DOHH2 (cell line): ENCODE data around the gene CLPSL1.

ENCODE experiments used
- CTCF ChIP-seq: fragments of 200-600 bp; sonication (generic); IDR thresholded peaks from one replicate; pipeline ENCODE4 v1.5.1; 2014; ENCODE audit warnings: antibody characterized with exemption, mild to moderate bottlenecking, low read depth, low read length; ENCODE audit not compliant: poor library complexity, severe bottlenecking
- EZH2phosphoT487 ChIP-seq: fragments of 200-600 bp; sonication (generic); IDR thresholded peaks from 2 replicates; pipeline ENCODE4 v1.6.1; 2017; ENCODE audit warnings: borderline replicate concordance, mild to moderate bottlenecking, antibody characterized with exemption, low read length, moderate library complexity, mixed read lengths

DNA sequence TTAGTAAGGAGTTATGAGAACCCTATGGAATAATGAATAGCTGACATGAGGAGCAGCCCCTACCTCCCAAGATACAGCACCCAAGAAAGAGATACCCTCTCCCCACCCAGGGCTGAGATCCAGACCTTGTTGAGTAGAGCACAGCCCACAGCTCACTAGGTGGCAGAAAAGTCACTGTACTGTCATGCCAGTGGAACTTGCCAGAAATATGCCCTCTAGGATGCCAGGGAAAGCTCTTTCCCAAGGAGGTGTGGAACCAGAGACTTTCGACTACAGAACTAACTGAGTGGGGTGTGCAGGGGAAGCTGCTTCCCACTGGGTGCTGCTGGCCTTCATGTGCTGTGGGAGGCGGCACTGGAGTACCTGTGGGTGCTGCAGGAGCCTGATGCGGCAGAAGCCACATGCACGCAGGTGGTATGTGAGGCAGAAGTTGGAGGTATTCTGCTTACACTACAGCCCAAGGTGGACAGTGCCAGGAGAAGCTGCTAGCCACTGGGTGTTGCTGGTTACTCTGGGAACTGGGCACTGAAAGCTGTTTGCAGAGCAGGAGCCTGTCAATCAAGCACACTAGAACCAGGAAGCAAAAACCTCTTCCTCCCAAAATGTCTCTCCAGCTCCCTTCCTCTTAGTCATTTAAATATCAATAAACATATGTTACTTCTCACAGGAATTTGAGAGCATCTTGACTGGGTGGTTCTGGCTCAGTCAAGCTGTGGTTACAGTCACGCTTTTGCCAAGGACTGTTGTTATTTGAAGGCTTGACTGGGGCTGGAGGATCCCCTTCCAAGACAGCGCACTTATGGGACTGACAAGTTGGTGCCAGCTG is 26.2 kb upstream of the CLPSL1 start:
- TF ChIP-seq CTCF: no peak
- TF ChIP-seq EZH2phosphoT487: no peak
